HG03460 (cell line): Measurements from ENCODE around the gene FGF18.
"Not testable (repeated sequence)": the region's sequence is repeated elsewhere in the genome, so short reads cannot be mapped to it uniquely, and the experiment has no call there.

Source experiments
- ATAC-seq: cut with Tn5 transposase; IDR thresholded peaks from one replicate; pipeline ENCODE4 v1.9.1; 2021; ENCODE audit not compliant: unreplicated experiment

FGF18 gene

DNA sequence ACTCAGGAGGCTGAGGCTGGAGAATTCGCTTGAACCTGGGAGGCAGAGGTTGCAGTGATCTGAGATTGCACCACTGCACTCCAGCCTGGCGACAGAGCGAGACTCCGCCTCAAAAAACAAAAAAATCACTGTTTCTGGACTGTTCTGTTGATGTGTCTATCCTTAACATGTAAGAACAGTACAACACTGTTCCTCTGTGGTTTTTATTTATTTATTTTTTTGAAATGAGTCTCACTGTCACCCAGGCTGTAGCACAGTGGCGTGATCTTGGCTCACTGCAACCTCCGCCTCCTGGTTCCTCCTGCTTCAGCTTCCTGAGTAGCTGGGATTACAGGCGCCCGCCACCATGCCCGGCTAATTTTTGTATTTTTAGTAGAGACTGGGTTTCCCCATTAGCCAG is 20.8 kb upstream of the FGF18 start:
- not testable (repeated sequence) for ATAC-seq

DNA sequence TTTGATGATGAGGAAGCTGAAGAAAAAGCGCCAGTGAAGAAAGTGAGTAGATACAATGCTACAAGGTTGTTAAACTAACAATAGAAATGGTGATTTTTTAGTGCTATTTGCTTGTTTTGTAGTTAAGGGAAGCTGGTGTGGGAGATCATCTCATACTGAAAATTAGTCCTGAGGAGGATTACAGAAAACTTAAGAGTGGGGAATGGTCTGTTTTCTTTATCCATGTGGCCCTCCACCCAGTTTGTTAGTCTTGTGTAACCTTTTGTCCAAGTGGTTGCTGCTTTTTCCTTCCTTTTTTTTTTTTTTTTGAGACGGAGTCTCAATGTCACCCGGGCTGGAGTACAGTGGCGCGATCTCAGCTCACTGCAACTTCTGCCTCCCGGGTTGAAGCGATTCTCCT is 19.3 kb upstream of the FGF18 start:
- ATAC-seq, result no peak

DNA sequence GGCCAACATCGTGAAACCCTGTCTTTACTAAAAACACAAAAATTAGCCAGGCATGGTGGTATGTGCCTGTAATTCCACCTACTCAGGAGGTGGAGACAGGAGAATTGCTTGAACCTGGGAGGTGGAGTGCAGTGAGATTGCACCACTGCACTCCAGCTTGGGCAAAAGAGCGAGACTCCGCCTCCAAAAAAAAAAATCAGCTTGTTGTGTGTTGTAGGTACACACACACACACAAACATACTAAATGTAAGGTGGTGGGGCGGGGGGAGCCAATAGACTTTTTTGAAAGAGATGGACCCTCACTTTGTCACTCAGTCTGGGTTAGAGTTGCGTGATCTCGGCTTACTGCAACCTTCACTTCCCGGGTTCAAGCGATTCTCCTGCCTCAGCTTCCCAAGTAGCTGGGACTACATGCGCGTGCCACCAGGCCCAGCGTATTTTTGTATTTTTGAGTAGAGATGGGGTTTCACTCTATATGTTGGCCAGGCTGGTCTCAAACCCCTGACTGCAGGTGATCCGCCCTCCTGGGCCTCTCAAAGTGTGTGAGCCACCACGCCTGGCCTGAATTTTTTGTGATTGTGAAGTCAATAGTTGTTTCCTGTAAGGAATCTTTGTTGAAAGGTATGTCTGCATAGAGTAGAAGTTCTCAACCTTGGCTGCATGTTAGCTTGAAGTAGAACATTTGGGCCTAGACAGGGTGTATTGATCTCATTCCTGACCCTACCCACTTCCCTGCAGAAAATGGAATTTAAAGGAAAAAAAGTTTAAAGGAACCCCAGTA is 18.1 kb upstream of the FGF18 start:
- ATAC-seq, result no peak

DNA sequence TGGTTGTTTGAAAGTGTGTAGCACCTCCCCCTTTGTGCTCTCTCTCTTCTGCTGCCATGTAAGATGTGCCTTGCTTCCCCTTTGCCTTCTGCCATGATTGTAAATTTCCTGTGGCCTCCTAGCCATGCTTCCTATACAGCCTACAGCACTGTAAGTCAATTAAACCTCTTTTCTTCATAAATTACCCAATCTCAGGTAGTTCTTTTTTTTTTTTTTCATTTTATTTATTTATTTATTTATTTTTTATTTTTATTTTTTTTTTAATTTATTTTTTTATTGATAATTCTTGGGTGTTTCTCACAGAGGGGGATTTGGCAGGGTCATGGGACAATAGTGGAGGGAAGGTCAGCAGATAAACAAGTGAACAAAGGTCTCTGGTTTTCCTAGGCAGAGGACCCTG is 16.7 kb upstream of the FGF18 start:
- ATAC-seq, result not testable (repeated sequence)

DNA sequence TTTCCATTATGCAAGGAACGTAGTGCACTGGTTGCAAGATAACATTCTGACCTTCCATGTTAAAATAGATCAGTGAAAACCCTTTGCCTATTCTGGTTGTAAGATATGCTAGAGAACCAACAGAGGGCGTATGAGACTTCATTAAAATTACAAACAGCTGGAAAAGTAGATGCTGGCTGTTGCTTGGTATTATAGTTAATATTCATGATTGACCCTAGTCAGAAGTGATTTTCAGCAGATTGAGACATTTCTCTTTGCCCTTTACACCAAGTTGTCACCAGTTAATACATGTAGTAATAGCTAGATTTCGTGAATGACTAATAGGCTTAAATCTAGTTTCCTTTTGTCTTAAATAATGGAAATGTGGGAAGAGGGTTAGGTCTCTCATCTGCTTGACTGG is 13.8 kb upstream of the FGF18 start:
- no peak for ATAC-seq

DNA sequence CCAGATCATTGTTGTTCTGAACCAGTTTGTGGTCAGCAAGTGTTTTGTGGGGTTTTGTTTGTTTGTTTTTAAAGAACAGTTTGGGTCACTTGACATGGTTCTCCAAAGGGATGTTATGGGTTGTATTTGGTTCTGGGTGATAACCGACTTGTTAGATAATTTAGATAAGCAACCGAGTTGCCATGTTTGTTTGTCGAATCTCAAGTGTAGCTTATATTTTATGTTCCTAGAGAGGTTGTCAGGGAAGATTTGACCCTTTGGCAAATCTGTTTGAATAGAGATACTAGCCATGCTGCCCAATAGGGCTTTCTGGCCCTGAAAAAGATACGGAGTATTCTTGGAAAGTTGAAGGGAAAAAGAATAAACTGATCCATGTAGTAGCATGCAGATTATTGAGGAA is 12.2 kb upstream of the FGF18 start:
- no peak for ATAC-seq

DNA sequence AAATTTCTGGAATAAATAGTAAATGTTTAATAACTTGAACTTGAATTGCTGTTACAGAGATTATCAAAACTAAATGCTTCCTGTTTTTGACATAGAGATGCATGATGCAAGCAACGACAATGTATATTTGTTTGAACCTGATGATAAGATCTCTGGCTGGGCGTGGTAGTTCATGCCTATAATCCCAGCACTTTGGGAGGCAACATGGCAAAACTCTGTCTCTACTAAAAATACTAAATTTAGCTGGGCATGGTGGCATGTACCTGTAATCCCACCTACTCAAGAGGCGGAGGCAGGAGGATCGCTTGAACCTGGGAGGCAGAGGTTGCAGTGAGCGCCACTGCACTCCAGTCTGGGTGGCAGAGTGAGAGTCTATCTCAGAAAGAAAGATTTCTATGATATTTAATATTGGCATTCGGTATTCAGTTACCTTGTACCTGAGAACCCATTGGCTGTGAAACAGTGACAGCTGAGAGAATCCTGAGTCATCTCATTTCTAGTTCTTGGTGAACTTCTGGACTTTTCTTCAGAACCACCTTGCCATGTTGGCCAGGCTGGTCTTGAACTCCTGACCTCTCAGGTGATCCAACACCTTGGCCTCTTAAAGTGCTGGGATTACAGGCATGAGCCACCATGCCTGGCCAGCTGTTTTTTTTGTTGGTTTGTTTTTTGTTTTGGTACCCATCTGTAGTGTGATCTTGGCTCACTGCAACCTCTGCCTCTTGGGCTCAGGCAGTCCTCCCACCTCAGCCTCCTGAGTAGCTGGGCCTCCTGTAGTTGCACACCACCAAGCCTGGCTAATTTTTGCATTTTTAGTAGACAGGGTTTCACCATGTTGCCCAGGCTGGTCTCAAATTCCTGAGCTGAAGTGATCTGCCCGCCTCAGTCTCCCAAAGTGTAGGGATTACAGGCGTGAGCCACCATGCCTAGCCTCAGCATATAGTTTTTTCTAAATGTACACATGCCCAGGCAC is 10.0 kb upstream of the FGF18 start:
- no peak for ATAC-seq

DNA sequence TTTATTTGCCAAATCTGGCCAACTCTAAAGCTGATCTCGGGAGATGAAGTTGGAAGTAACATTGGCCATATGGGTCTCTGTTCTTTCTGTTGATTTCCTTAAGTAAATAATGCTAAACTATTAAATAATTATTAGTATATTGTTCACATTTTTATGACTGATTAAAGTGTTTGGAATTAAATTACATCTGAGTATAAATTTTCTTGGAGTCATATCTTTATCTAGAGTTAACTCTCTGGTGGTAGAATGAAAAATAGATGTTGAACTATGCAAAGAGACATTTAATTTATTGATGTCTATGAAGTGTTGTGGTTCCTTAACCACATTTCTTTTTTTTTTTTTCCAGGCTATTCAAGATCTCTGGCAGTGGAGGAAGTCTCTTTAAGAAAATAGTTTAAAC is 9.3 kb upstream of the FGF18 start:
- no peak for ATAC-seq

DNA sequence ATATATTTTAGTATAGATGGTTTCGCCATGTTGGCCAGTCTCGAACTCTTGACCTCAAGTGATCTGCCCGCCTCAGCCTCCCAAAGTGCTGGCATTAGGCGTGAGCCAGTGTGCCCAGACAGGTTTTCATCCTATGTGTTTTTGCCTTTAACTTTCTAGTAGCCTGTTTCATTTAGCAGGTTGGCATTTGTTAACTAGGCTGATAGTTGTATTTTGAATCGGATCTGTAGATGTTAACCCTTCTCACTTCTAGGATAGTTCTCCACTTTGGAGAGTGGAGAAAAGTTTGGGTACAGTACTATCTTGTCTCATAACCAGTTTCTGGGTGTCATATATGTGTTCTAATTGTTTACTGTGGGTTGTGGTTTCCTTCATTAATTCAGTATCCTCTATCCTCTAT is 7.3 kb upstream of the FGF18 start:
- no peak for ATAC-seq

DNA sequence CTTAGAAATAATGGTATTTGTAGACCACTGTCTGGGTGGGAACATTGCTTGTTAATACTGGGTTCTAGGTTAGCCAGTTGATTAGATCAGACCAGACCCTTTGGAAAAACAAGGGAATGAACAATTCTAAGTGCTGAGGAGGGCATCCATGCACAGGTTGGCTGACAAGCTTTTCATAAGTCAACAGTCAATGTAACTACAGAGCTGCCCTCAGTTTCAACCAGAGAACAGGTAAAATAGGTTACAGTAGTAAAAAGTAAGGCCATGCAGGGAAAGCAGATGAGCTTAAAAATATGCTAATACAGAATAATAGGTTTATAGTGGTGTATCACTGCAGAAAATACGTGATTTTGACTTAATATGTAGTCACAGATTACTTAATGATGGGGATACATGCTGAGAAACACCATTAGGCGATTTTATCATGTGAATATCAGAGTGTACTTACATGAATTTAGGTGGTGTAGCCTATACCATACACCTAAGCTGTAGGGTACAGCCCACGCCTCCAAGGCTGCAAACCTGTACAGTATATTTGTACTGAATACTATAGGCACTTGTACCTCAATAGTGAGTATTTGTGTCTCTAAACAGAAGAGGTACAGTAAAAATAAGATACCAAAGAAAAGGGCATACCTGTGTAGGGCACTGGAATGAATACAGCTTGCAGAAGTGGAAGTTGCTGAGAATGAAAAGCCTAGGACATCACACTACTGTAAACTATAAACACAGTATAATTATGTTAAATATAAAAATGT is 6.1 kb upstream of the FGF18 start:
- no peak for ATAC-seq

DNA sequence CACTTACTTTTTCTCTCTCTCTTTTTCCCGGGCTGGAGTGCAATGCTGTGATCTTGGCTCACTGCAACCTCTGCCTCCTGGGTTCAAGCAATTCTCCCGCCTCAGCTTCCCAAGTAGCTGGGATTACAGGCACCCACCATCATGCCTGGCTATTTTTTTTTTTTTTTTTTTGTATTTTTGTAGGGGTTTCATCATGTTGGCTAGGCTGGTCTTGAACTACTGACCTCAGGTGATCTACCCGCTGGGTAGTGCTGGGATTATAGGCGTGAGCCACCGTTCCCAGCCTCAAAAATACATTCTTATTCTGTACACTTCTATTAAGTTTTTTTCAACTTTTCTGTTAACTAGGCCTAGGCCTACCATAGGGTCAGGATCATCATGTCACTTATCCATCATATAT is 5.5 kb upstream of the FGF18 start:
- not testable (repeated sequence) for ATAC-seq

DNA sequence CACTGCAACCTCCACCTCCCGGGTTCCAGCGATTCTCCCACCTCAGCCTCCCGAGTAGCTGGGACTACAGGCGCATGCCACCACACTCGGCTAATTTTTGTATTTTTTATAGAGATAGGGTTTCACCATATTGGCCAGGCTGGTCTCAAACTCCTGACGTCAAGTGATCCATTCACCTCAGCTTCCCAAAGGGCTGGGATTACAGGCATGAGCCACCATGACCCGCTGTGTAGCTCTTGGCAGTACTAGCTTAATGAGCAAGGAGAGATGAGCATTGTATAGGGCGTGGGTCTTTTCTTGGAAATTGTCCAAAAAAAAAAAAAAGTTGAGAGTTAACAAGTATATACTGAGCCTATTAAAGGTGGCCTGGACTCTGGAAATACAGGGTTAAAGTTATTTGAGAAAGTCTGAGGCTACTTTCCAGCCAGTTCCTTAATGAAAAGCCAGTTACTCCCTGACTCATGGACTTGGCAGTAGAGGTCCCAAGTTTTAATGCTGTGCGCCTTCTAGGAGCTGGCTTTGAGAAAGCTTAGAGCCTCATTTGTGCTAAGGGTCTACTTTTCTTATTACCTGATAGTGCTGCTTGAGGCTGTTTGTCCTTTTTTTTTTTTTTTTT is 4.2 kb upstream of the FGF18 start:
- no peak for ATAC-seq

DNA sequence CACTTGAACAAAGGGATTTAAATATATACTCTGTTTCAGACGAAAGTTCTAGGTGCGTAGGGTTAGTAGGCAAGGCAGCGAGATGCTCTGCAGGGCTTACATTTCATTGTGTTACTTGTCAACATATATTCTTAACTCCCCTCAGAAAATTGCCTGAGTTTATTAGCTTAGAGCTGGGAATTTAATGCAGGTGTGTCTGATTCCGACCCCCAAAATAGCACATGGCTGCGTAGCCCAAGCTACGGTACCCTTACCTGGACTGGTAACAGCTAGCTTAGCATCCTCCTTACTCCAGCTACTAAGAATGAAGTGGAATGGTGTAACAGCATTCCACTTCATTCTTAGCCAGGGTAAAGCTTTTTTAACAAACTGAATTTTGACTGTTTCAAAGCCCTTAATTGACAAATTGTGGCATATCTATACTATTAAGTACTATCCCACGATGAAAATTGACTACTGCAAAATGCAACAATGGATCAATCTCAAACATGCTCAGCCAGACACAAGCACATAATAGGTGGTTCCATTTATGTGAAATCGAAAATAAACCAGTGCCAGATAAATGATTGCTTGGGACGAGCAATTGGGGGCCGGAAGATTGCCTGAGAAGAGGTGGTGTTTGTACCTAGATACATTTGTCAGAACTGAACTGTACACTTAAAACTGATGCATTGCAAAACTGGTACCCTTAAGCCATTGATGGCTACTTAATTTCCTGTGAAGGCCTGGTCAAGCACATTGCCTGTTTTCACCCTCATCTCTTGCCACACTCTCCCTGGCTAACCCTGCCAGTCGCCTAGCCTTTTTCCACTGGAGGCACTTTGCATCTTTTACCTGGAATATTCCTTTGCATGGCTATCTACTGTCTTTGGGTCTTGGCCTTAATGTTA is 3.0 kb upstream of the FGF18 start:
- ATAC-seq, result no peak

DNA sequence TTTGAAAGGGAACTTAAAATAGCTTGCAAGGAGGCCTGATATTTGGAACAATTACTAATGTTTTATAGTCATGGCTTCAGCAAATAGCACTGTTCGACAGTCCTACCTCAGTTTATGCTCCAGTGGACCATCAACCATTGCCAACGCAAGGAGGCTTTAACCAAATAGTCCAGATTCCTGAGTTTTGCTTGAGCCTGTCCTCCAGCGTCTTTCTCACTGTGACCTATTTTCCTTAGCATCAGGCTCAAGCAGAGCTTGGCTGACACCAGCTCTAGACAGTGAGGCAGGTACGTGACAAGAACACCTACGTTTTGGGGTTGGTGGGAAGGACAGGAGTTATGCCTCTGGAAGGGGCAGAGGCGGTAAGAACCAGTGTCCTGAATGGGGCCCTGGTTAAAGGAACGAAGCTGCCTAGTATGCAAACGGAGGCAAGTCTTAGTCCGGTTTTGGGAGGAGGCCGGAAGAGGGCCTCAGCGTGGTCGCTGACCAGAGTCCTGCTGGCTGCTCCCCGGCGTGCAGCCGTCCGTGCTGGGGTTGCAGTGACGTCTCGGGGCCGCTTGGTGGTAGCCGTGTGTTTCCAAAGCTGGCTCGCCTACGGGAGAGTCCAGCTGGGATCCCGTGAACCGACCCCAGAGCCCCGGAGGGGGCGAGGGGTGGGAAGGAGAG is 998 bp upstream of the FGF18 start:
- ATAC-seq, result peak; percentile 57

DNA sequence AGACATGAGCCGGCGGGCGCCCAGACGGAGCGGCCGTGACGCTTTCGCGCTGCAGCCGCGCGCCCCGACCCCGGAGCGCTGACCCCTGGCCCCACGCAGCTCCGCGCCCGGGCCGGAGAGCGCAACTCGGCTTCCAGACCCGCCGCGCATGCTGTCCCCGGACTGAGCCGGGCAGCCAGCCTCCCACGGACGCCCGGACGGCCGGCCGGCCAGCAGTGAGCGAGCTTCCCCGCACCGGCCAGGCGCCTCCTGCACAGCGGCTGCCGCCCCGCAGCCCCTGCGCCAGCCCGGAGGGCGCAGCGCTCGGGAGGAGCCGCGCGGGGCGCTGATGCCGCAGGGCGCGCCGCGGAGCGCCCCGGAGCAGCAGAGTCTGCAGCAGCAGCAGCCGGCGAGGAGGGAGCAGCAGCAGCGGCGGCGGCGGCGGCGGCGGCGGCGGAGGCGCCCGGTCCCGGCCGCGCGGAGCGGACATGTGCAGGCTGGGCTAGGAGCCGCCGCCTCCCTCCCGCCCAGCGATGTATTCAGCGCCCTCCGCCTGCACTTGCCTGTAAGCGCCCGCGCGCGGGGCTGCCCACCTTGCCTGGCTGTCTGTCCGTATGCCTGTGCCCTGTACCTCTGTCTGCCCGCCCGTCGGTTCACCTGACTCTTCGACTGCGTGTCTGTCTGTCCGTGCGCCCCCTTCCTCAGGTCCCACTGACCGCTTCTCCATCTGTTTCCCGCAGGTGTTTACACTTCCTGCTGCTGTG is 412 bp downstream of the FGF18 start:
- ATAC-seq, result peak; percentile 25

DNA sequence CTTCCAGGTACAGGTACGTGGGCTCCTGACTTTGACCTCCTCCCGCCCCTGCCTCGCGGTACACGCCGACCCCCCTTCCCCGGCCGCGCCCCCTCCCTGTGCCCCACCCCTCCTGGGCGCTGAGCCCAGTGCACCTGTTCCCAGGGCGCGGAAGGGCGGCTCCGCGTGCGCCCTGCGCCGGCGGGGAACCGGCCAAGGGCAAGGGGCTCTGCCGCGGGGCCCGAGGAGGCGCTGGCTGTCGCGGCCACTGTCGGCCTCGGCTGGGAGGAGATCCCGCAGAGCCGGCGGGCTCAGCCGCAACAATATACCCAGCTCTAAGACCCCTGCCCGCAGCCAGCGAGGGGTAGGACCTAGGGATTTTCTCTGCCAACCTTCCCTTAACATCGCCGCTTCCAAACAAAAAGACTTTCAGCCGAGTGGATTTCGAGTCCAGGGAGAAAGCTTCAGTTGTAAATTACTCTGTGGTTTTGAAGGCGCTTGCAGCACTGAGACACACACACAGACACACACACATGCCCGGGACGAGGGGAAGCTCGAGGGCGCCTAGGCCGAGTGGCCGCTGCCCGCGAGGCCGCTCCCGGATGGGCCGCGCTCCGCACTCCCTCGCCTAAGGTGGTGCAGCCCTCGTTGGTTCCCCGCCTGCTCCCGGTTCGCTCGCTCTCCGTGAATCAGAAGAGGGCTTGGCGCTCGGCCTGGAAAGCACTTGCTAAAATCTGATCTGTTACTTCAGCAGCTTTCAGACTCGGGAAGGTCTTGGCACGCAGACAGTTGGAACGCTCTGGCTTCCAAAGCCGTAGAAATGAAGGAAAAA is 1.2 kb downstream of the FGF18 start:
- ATAC-seq, result no peak

DNA sequence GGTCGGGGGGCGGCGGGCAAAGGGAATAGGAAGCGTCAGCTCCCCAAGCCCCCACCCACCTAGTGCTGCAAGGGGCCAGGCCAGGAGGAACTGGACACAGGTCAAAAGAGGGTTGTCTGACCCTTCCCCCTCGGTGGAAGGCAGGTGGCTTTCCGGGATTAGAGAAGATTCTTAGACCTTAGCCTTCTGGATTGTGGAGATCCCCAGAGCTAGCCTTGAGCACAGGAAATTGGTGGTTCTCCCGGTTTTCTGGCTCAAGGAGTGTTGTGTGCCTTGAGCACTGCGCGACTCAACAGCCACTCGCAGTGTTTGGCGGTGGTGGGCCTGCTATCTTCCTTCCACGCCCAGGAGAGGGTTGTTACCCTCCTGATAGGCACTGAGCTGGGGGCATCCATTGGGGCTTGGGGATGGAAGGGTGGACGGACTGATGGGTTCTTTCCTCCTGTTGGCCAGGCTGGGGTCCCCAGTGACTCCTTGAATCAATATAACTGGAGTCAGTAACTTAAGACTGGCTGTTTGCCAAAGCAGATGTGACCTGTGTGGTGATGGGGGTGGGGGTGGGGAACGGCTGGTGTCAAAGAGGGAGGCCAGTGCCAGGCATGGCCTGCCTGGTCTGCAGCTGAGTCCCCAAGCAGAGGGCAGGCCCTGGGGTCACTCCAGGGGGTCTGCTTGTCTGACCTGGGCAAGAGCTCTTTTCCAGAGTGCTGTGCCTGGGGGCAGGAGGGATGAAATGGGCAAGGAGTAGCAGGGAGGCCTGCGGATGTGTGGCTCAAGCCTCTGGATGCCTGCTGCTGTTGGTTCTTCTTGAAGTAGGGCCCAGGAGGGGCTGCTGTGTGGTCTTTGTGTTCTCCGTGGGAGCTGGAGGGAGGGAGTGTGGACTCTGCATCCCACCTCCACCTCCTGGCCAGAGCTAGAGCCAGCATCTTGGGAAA is 2.1 kb downstream of the FGF18 start:
- ATAC-seq, result no peak
